ENCODE data around the gene RELL1.

DNA sequence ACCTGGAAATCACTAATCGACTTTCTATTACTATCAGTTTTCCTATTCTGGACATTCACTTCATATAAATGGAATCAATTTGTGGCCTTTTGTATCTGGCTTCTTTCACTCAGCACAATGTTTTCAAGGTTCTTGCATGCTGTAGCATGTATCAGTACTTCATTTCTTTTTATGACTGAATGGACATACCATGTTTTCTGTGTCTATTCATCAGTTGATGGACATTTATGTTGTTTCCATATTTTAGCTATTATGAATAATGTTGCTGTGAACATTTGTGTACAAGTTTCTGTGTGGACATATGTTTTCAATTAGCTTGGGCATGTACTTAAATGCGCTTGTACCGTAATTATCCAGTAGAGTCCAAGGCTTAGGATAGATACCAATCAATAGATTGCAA, 19.9 kb upstream of the RELL1 start:
- TF ChIP-seq CTCF (conservative IDR thresholded peaks at IDR 0.05 in 1 of 2, IDR thresholded peaks at IDR 0.05 in 1 of 2; ENCODE audit: extremely low read depth in 1 of 2, insufficient read depth in 1 of 2, low read depth in 1 of 2, low read length in 2 of 2) (no peak), EZH2 (IDR thresholded peaks at IDR 0.05; ENCODE audit: borderline replicate concordance, low read length) (no peak)
